ENCODE results near the gene VWC2L. TPM values are rescaled to one million over a fixed set of nuclear protein-coding genes. Genes with fewer than 3 reads are reported as not detected.

Gene VWC2L
- polyA plus RNA-seq, 4 donors = 0.03 TPM; not detected in 2

DNA sequence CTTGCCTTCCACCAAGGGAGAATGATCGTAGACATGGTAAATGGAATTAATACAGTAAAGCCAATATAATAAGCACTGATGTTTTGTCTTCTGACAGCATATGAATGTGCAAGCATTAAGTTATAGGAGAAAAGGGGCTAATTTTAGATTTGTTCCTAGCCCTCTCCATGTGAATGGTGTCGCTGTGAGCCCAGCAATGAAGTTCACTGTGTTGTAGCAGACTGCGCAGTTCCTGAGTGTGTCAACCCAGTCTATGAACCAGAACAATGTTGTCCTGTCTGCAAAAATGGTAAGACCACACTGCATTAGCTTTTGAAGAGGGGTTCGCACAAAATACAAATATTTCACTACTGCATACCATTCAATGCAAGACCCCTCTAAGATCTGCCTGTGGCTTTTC, 25.6 kb downstream of the VWC2L start:
- H3K4me1 ChIP-seq (ENCODE audit: control insufficient read depth in 3 of 3, insufficient read depth in 2 of 3, low read depth in 1 of 3, low read length in 2 of 3) = no peaks in the 10 kb centered on the region
- FAIRE-seq (no peak), DNase-seq (no peak)
- H3K4me3 ChIP-seq (ENCODE audit: low read depth in 1 of 3, low read length in 3 of 3) = no peak overlapping the region
- WGBS, 3 donors = 93 to 94% (median 93%) methylated on average over 4 of the region's 4 CpGs
- no peaks in the 10 kb centered on the region for H3K9me3 ChIP-seq (ENCODE audit: control insufficient read depth in 2 of 2, insufficient read depth in 1 of 2, low read depth in 1 of 2, low read length in 1 of 2)
- no peak overlapping the region for H3K27ac ChIP-seq (ENCODE audit: low read depth in 1 of 3, low read length in 2 of 3)
- no peaks in the 10 kb centered on the region for H3K36me3 ChIP-seq (ENCODE audit: control insufficient read depth in 3 of 3, insufficient read depth in 2 of 3, low read depth in 1 of 3, low read length in 3 of 3)
- no peaks in the 10 kb centered on the region for H3K27me3 ChIP-seq (ENCODE audit: control insufficient read depth in 3 of 3, insufficient read depth in 3 of 3, low read length in 3 of 3)

- Histone ChIP-seq H3K36me3 (ENCODE audit: control insufficient read depth in 3 of 3, insufficient read depth in 2 of 3, low read depth in 1 of 3, low read length in 3 of 3) (no peaks in the 10 kb centered on the region), H3K27ac (ENCODE audit: low read depth in 1 of 3, low read length in 2 of 3) (no peak overlapping the region), H3K27me3 (ENCODE audit: control insufficient read depth in 3 of 3, insufficient read depth in 3 of 3, low read length in 3 of 3) (no peaks in the 10 kb centered on the region), H3K4me1 (ENCODE audit: control insufficient read depth in 3 of 3, insufficient read depth in 2 of 3, low read depth in 1 of 3, low read length in 2 of 3) (no peaks in the 10 kb centered on the region), H3K4me3 (ENCODE audit: low read depth in 1 of 3, low read length in 3 of 3) (no peak overlapping the region), H3K9me3 (ENCODE audit: control insufficient read depth in 2 of 2, insufficient read depth in 1 of 2, low read depth in 1 of 2, low read length in 1 of 2) (no peaks in the 10 kb centered on the region)
- DNase-seq (no peak), FAIRE-seq (no peak)
- 73 to 84% (median 79%) methylated on average over 4 of the region's 4 CpGs for WGBS, 3 donors
Measured at GRCh38 chr2:214450118-214450894, 39.5 kb downstream of the VWC2L start.

DNA sequence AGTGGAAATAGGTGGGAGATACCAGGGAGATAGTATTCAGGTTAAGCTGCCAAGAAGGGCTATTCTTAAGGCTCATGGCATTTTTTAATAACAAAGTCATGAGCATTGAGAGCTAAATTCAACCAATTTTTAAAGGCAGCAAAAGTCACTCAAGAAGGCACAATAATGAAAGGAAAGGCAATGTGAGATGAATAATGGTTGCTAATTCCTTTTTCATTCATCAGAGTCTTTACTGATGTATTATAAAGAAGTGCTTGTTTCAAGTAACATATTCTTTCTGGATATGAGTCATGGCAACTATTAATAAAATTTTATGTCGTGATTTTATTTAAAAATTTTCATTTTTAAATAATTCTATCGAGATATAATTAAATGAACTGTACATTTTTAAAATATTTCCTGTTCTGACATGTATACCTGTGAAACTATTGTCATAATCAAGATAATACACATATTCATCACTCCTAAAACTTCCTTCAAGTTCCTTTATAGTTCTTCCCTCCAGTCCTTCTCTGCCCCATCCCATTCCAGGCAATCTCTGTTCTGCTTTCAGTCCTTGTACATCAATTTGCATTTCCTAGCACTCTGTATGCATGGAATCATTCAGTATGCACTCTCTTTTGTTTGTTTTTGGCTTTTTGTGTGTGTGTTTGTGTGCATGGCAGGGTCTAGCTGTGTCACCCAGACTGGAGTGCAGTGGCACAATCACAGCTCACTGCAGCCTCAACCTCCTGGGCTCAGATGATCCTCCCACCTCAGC, 40.8 kb downstream of the VWC2L start:
- H3K27me3 ChIP-seq (ENCODE audit: control insufficient read depth in 3 of 3, insufficient read depth in 3 of 3, low read length in 3 of 3) = no peaks in the 10 kb centered on the region
- H3K27ac ChIP-seq (ENCODE audit: low read depth in 1 of 3, low read length in 2 of 3) = no peak overlapping the region
- DNase-seq (no peak), FAIRE-seq (no peak)
- H3K36me3 ChIP-seq (ENCODE audit: control insufficient read depth in 3 of 3, insufficient read depth in 2 of 3, low read depth in 1 of 3, low read length in 3 of 3) = no peaks in the 10 kb centered on the region
- 50 to 59% (median 55%) methylated on average over 2 of the region's 2 CpGs for WGBS, 3 donors
- H3K9me3 ChIP-seq (ENCODE audit: control insufficient read depth in 2 of 2, insufficient read depth in 1 of 2, low read depth in 1 of 2, low read length in 1 of 2) = no peaks in the 10 kb centered on the region
- no peaks in the 10 kb centered on the region for H3K4me1 ChIP-seq (ENCODE audit: control insufficient read depth in 3 of 3, insufficient read depth in 2 of 3, low read depth in 1 of 3, low read length in 2 of 3)
- H3K4me3 ChIP-seq (ENCODE audit: low read depth in 1 of 3, low read length in 3 of 3) = no peak overlapping the region

DNA sequence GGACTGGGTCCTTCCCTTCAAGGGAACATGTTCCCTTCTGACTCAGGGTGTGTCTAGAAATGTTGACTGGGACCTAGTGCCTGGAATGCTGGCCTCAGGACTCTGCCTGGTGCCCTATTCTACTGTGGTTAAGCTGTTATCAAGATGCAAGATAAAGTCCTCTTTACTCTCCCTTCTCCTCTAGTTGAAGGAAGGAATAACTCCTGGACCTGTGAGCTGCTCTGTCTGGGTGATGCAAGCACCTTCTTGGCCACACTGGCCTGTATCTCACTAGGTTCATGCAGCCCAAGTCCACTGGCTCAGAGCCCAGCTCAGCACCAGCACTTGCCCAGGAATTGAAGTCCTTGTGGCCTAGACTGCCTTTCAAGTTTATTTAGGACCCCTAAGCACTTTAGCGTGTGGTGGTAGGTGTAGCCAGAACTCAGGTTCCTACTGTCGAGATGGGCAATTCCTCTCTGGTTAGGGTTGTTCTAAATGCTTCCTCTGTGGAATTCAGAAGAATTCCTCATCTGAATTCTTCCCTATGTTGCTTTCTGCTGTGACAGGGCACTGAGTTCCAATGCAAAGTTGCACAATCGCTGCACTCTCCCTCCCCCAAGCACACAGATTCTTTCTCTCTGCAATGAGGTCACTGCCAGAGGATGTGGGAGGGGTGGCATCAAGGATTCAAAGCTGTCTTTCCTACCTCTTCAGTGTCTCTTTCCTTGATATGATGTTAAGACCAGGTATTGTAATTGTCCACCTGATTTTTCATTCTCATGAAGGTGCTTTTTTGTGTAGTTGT, 54.7 kb downstream of the VWC2L start:
- H3K27ac ChIP-seq (ENCODE audit: low read depth in 1 of 3, low read length in 2 of 3) = no peak overlapping the region
- H3K9me3 ChIP-seq (ENCODE audit: control insufficient read depth in 2 of 2, insufficient read depth in 1 of 2, low read depth in 1 of 2, low read length in 1 of 2) = peaks cover 0 to 14% of the 10 kb centered on the region in 2 donors
- H3K27me3 ChIP-seq (ENCODE audit: control insufficient read depth in 3 of 3, insufficient read depth in 3 of 3, low read length in 3 of 3) = no peaks in the 10 kb centered on the region
- no peaks in the 10 kb centered on the region for H3K4me1 ChIP-seq (ENCODE audit: control insufficient read depth in 3 of 3, insufficient read depth in 2 of 3, low read depth in 1 of 3, low read length in 2 of 3)
- DNase-seq (no peak), FAIRE-seq (no peak)
- H3K36me3 ChIP-seq (ENCODE audit: control insufficient read depth in 3 of 3, insufficient read depth in 2 of 3, low read depth in 1 of 3, low read length in 3 of 3) = no peaks in the 10 kb centered on the region
- 75 to 84% (median 76%) methylated on average over 3 of the region's 3 CpGs for WGBS, 3 donors
- H3K4me3 ChIP-seq (ENCODE audit: low read depth in 1 of 3, low read length in 3 of 3) = no peak overlapping the region

DNA sequence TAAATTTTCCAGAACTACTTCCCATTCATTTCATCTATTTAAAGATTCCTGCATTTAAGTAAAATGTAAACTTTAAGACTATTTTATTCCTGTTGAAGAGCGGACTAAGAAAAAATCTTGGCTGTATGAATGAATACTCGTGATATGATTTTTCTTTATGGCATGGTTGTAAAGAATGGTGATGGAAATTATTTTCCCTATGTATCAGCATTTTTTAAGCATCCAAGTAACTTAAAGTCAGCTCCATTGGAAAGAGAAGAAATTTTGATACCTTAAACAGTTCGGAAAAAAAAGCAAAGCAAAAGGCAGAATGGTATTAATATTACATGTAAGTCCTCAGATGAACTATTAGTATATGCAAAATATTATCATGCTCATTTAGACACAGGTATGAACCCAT, 58.9 kb downstream of the VWC2L start:
- H3K27ac ChIP-seq (ENCODE audit: low read depth in 1 of 3, low read length in 2 of 3) = no peak overlapping the region
- no peak overlapping the region for H3K4me3 ChIP-seq (ENCODE audit: low read depth in 1 of 3, low read length in 3 of 3)
- WGBS, 3 donors = 87 to 90% (median 88%) methylated on average over 3 of the region's 3 CpGs
- no peaks in the 10 kb centered on the region for H3K36me3 ChIP-seq (ENCODE audit: control insufficient read depth in 3 of 3, insufficient read depth in 2 of 3, low read depth in 1 of 3, low read length in 3 of 3)
- no peak for DNase-seq
- FAIRE-seq = no peak
- peaks cover 0 to 6% of the 10 kb centered on the region in 2 donors for H3K9me3 ChIP-seq (ENCODE audit: control insufficient read depth in 2 of 2, insufficient read depth in 1 of 2, low read depth in 1 of 2, low read length in 1 of 2)
- no peaks in the 10 kb centered on the region for H3K27me3 ChIP-seq (ENCODE audit: control insufficient read depth in 3 of 3, insufficient read depth in 3 of 3, low read length in 3 of 3)
- no peaks in the 10 kb centered on the region for H3K4me1 ChIP-seq (ENCODE audit: control insufficient read depth in 3 of 3, insufficient read depth in 2 of 3, low read depth in 1 of 3, low read length in 2 of 3)

DNA sequence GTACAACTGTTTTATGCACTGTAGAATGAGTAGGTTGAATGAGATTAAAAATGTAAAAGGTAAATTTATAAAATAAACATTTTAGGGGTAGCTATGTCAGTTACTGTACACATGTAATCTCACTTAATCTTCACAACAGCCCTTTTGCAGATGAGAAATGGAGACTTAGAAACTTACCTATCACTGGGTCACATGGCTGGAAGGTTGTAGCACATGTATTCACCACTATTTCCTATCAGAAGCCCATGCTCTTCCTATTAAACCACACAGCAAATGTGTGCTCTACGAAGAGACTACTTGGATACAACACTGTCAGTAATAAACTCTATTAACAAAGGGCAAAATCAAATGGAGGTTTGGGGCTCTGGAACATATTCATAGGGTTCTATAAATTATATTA, 60.5 kb downstream of the VWC2L start:
- WGBS, 3 donors = 73 to 81% (median 77%) methylated on average over 1 of the region's 1 CpG
- H3K27me3 ChIP-seq (ENCODE audit: control insufficient read depth in 3 of 3, insufficient read depth in 3 of 3, low read length in 3 of 3) = no peaks in the 10 kb centered on the region
- H3K9me3 ChIP-seq (ENCODE audit: control insufficient read depth in 2 of 2, insufficient read depth in 1 of 2, low read depth in 1 of 2, low read length in 1 of 2) = no peaks in the 10 kb centered on the region
- no peaks in the 10 kb centered on the region for H3K4me1 ChIP-seq (ENCODE audit: control insufficient read depth in 3 of 3, insufficient read depth in 2 of 3, low read depth in 1 of 3, low read length in 2 of 3)
- no peaks in the 10 kb centered on the region for H3K36me3 ChIP-seq (ENCODE audit: control insufficient read depth in 3 of 3, insufficient read depth in 2 of 3, low read depth in 1 of 3, low read length in 3 of 3)
- H3K4me3 ChIP-seq (ENCODE audit: low read depth in 1 of 3, low read length in 3 of 3) = no peak overlapping the region
- H3K27ac ChIP-seq (ENCODE audit: low read depth in 1 of 3, low read length in 2 of 3) = no peak overlapping the region
- FAIRE-seq (no peak), DNase-seq (no peak)

GRCh38 chr2:214471990-214472389, 61.1 kb downstream of the VWC2L start:
- DNase-seq = no peak
- H3K9me3 ChIP-seq (ENCODE audit: control insufficient read depth in 2 of 2, insufficient read depth in 1 of 2, low read depth in 1 of 2, low read length in 1 of 2) = no peaks in the 10 kb centered on the region
- no peak overlapping the region for H3K27ac ChIP-seq (ENCODE audit: low read depth in 1 of 3, low read length in 2 of 3)
- WGBS, 3 donors = 83 to 93% (median 86%) methylated on average over 1 of the region's 1 CpG
- H3K4me1 ChIP-seq (ENCODE audit: control insufficient read depth in 3 of 3, insufficient read depth in 2 of 3, low read depth in 1 of 3, low read length in 2 of 3) = no peaks in the 10 kb centered on the region
- no peak for FAIRE-seq
- H3K27me3 ChIP-seq (ENCODE audit: control insufficient read depth in 3 of 3, insufficient read depth in 3 of 3, low read length in 3 of 3) = no peaks in the 10 kb centered on the region
- no peak overlapping the region for H3K4me3 ChIP-seq (ENCODE audit: low read depth in 1 of 3, low read length in 3 of 3)
- no peaks in the 10 kb centered on the region for H3K36me3 ChIP-seq (ENCODE audit: control insufficient read depth in 3 of 3, insufficient read depth in 2 of 3, low read depth in 1 of 3, low read length in 3 of 3)

DNA sequence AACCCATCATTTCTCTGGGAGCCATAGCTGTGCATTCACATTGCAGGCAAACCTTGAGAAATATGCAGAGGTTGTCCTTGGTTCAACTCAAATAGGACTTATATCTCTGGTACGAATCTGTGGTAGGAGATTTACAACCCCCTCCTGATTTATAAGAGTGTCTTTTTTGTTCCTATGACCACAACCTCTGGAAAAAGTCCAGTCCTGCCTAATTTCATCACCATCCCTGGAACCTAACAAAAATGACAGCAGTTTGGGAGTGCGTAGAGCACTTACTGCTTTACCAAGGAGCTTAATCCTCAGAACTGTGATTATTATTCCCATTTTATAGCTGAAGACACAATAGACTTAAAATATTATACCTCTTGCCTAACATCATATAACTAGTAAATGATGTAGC, 66.5 kb downstream of the VWC2L start:
- no peak for FAIRE-seq
- DNase-seq = no peak
- Histone ChIP-seq H3K27me3 (ENCODE audit: control insufficient read depth in 3 of 3, insufficient read depth in 3 of 3, low read length in 3 of 3) (no peaks in the 10 kb centered on the region), H3K4me3 (ENCODE audit: low read depth in 1 of 3, low read length in 3 of 3) (no peak overlapping the region), H3K36me3 (ENCODE audit: control insufficient read depth in 3 of 3, insufficient read depth in 2 of 3, low read depth in 1 of 3, low read length in 3 of 3) (no peaks in the 10 kb centered on the region), H3K27ac (ENCODE audit: low read depth in 1 of 3, low read length in 2 of 3) (no peak overlapping the region), H3K4me1 (ENCODE audit: control insufficient read depth in 3 of 3, insufficient read depth in 2 of 3, low read depth in 1 of 3, low read length in 2 of 3) (no peaks in the 10 kb centered on the region), H3K9me3 (ENCODE audit: control insufficient read depth in 2 of 2, insufficient read depth in 1 of 2, low read depth in 1 of 2, low read length in 1 of 2) (no peaks in the 10 kb centered on the region)
- WGBS, 3 donors = 54 to 70% (median 65%) methylated on average over 2 of the region's 2 CpGs
